Stimulated activated effector memory CD8-positive, alpha-beta T cell treated with anti-CD3 and anti-CD28 coated beads, Interleukin-12 subunit alpha, Interleukin-12 subunit beta, amount 100 ng/mL, for 72 hours (primary cell): ENCODE data around the gene SFSWAP.
"Not testable (repeated sequence)": the region's sequence is repeated elsewhere in the genome, so short reads cannot be mapped to it uniquely, and the experiment has no call there.

ENCODE experiments used
- ATAC-seq: fragments of 150-1000 bp; cut with Tn5 transposase; 2 replicates; pipeline ENCODE4 v1.10.0; 2021
- DNase-seq, 2 donors: peaks; one replicate each; pipeline ENCODE4 v3.0.0; 2021 to 2022; ENCODE audit warnings: low spot score in 2 of 2
- H3K27ac Mint-ChIP-seq: one replicate; pipeline ENCODE4 v1.8.0; 2022; ENCODE audit warnings: mild to moderate bottlenecking, mixed read lengths
- H3K36me3 Mint-ChIP-seq: one replicate; pipeline ENCODE4 v1.8.0; 2022; ENCODE audit warnings: mild to moderate bottlenecking, mixed read lengths
- H3K4me1 Mint-ChIP-seq: one replicate; pipeline ENCODE4 v1.8.0; 2022; ENCODE audit warnings: mixed read lengths
- H3K4me3 Mint-ChIP-seq: one replicate; pipeline ENCODE4 v1.8.0; 2022; ENCODE audit warnings: mild to moderate bottlenecking, mixed read lengths
- H3K9me3 Mint-ChIP-seq: one replicate; pipeline ENCODE4 v1.8.0; 2022; ENCODE audit warnings: mixed read lengths

SFSWAP gene

DNA sequence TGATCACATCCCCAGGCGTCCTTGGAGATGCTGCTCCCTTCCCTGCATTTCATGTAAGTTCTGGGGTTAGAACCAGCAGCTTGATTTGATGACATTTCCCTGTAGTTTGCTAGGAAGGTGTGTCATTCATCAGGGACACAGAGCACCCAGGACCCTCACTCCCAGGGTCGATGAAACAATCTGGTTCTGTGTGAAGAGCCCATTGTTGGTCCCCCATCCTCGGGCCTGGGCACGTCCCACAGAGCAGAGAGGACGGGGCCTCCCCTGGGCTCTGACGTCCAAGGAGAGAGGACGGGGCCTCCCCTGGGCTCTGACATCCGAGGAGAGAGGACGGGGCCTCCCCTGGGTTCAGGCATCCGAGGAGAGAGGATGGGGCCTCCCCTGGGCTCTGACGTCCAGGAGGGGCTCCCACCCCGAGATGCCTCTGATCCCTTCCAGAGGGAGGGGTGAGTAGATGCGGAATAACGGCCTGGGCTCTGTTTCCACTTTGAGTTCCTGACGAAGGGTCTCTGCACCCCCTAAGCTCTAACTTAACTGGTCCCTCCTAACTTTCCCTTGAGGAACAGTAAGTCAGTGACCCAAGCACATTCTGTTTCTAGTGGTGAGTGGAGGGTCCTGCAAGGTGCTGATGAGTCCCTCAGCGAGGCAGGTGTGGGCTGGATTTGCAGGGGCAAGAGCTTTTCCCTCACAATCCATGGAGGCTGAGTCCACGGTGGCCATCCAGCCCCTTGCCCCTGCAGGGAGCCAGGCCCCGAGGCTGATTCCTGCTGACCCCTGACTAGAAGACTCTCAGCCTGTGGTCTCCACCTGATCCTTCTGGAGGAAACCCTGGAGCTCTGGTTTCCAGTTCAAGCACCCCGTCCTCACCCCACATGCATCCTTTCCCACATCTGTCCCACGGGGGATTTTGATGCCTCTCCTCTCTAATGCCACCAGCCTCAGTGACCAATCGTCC, 35.5 kb upstream of the SFSWAP start:
- ATAC-seq (no peak), DNase-seq (peak in 1 of 2 donors; percentile 23)
- Mint-ChIP-seq H3K27ac (no peak overlapping the region), H3K4me3 (no peak overlapping the region), H3K36me3 (no peaks in the 10 kb centered on the region), H3K9me3 (no peaks in the 10 kb centered on the region), H3K4me1 (no peaks in the 10 kb centered on the region)

DNA sequence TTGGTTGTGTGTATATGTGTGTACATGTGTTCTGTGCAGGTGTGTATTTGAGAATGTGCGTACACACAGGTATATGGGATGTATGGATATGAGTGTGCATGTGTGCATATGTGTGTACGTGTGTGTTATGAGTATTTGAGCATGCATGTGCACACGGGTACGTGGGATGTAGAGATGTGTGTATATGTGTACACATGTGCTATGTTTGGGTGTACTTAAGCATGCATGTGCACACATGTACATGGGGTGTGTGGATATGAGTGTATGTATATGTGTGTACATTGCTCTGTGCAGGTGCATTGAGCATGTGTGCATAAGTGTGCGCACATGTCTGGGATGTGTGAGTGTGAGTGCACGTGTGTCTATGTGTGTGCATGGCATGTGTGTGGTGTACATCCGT, 34.3 kb upstream of the SFSWAP start:
- Mint-ChIP-seq H3K4me1 (peaks cover 8% of the 10 kb centered on the region), H3K27ac (no peak overlapping the region), H3K4me3 (no peak overlapping the region), H3K9me3 (no peaks in the 10 kb centered on the region), H3K36me3 (no peaks in the 10 kb centered on the region)
- DNase-seq (no peak), ATAC-seq (no peak)

DNA sequence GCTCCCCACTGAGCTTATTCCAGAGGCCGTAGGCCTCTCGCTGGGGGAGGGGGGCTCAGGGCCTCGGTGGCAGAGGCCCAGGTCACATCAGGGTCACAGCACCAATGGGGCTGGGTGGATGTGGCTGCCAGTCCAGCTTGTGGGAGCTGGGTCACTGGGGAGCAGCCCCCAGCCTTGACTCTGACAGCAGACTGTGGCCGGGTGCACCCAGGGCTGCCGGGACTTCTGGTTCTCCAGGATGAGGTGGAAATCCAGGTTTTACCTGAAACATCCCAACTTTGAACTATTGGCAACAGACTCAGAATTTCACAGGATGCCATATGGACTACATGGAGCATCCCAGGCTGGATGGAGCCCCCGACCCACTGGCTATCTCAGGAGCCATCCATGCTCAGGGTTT, 33.8 kb upstream of the SFSWAP start:
- H3K36me3 Mint-ChIP-seq, H3K9me3 Mint-ChIP-seq, DNase-seq, H3K4me3 Mint-ChIP-seq, ATAC-seq, H3K27ac Mint-ChIP-seq: not testable (repeated sequence)
- peaks cover 14% of the 10 kb centered on the region for H3K4me1 Mint-ChIP-seq

DNA sequence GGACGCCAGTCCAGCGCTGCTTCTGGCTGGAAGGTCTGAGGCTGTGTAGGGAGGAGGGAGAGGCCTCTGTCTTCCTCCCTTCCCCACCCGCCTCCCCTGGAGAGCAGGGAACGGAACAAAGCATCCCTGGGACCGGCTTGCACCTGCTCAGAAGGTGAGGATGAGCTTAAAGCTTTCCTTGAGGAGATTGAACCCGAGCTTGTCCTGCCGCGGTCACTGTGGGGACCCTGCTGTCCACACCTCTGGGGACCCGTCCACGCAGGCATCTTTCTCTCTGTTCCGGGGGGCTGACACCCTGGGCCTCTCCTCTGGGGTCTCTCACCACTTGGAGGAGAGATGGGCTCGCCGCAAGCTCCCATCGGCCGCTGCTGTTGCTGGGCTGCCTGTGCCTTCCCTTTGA, 33.2 kb upstream of the SFSWAP start:
- Mint-ChIP-seq H3K4me3 (no peak overlapping the region), H3K4me1 (peaks cover 20% of the 10 kb centered on the region), H3K27ac (no peak overlapping the region), H3K36me3 (peaks cover 4% of the 10 kb centered on the region), H3K9me3 (peaks cover 2% of the 10 kb centered on the region)
- DNase-seq (no peak), ATAC-seq (no peak)

DNA sequence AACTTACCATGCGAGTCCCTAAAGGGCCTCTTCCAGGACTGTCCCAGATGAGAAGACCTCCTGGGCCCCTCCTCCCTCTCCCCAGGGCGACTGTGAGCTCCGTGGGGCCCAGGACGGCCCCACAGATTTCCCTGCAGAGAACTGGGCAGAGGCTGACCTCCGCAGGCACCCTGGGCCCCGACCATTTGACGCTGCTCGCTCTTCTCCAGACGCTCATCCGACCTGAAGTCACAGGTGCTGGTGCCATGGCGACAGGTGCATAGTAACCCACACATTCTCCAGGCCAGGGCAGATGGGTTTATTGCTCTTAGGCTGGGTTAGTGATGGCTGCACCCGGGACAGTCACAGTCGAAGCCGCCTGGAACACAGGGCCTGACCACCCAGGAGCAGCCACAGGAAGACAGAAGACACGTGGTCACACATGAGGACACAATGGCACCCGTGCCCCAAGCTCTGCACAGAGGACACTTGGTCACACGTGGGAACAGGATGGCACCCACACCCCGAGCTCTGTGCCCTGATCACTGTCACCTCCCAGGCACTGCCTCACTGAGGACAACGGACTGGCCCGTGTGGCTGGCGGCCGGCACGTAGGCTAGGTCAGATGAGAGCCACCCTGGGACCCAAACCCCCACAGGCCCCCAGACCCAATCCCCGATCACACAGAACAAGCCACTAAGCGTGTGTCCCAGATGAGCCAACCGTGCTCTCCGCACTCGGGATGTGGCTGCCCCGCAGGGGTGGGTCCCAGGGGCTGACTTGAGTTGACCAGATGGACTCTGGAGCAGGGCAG, 32.3 kb upstream of the SFSWAP start:
- not testable (repeated sequence) for DNase-seq, H3K36me3 Mint-ChIP-seq, H3K9me3 Mint-ChIP-seq, H3K4me3 Mint-ChIP-seq, ATAC-seq, H3K27ac Mint-ChIP-seq
- peaks cover 27% of the 10 kb centered on the region for H3K4me1 Mint-ChIP-seq

GRCh38 chr12:131679186-131679585, 31.7 kb upstream of the SFSWAP start:
- not testable (repeated sequence) for H3K9me3 Mint-ChIP-seq

GRCh38 chr12:131679816-131680215, 31.1 kb upstream of the SFSWAP start:
- ATAC-seq, H3K9me3 Mint-ChIP-seq, H3K27ac Mint-ChIP-seq, H3K4me3 Mint-ChIP-seq, DNase-seq, H3K36me3 Mint-ChIP-seq: not testable (repeated sequence)
- peaks cover 27% of the 10 kb centered on the region for H3K4me1 Mint-ChIP-seq

More at GRCh38 chr12:131679186-131679585, 31.7 kb upstream of the SFSWAP start:
- not testable (repeated sequence) for ATAC-seq, H3K27ac Mint-ChIP-seq, H3K4me3 Mint-ChIP-seq, H3K36me3 Mint-ChIP-seq, DNase-seq
- peaks cover 27% of the 10 kb centered on the region for H3K4me1 Mint-ChIP-seq

DNA sequence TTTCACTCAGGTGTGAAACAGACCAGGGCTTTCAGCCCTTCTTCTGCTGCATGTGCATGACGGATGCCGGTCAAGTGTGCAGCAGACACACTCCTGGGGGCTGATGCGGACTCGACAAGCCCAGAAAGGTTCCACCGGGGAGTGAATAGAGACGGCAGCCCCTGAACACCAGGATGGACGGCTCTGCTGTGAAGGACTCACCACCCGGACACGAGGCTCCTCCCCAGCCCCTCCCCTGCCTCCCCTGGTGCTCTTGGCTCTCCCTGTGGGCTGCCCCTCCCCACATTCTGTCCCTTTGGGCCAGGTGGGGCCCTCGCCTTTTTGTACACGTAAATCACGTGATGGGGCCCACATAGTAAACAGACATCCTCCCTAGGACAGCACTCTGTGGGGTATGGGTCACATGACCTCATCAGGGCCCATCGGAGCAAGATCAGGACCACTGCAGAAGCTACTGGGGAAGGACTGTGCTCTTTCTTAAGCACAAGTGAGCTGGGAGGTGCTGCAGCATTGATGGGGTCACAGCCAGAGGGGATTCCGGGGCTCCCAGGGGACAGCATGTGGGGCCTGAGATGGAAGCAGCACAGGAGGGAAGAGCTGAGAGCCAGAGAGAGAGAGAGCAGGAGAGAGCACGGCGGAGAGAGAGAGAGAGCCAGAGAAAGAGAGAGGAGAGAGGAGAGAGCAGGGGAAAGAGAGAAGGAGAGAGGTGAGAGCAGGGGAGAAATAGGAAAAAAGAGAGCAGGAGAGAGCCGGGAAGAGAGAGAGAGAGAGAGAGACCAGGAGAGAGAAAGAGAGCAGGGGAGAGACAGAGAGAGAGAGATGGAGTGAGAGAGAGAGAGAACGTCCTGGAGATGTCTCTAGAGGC, 30.3 kb upstream of the SFSWAP start:
- H3K9me3 Mint-ChIP-seq, H3K36me3 Mint-ChIP-seq, H3K27ac Mint-ChIP-seq, ATAC-seq, DNase-seq: not testable (repeated sequence)
- Mint-ChIP-seq H3K4me1 (peaks cover 27% of the 10 kb centered on the region), H3K4me3 (peak overlapping the region; percentile 38)

GRCh38 chr12:131681257-131681620, 29.7 kb upstream of the SFSWAP start:
- peaks cover 3% of the 10 kb centered on the region for H3K9me3 Mint-ChIP-seq
- peaks cover 27% of the 10 kb centered on the region for H3K4me1 Mint-ChIP-seq
- peak overlapping the region; percentile 38 for H3K4me3 Mint-ChIP-seq
- no peak for DNase-seq
- H3K36me3 Mint-ChIP-seq: peaks cover 8% of the 10 kb centered on the region
- ATAC-seq: no peak
- no peak overlapping the region for H3K27ac Mint-ChIP-seq

DNA sequence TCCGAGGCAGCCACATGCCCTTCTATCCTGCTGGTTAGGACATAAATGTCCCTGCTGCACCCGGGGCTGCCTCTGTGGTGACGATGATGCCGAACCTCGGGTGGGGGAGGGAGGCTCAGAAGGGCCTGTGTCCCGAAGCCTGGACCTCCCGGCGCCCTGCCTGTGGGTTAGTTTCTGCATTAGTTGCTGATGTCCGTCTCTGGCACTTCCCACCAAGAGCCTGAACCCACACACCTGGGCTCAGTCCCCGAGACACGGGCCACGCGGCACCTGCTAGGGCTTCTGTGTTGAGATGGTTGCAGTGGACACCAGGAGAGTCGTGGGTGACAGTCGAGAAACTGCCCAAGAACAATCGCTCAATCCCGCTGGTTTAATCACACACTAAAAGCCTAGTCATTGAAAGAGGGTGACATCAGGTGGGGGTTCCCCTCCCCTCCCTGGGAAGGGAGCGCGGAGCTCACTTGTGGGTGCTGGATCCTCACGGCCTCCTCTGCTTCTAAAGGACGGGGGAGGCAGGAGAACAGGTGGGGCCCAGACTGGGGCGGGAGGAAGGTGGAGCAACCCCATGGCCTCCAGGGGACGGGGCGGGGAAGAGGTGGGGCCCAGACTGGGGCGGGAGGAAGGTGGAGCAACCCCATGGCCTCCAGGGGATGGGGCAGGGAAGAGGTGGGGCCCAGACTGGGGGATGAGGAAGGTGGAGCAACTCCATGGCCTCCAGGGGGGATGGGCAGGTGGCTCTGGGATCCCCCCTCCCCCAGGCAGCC, 29.0 kb upstream of the SFSWAP start:
- DNase-seq (peak in 1 of 2 donors; percentile 43), ATAC-seq (peak; percentile 96)
- peak overlapping the region; percentile 65 for H3K27ac Mint-ChIP-seq
- peaks cover 27% of the 10 kb centered on the region for H3K4me1 Mint-ChIP-seq
- not testable (repeated sequence) for H3K9me3 Mint-ChIP-seq, H3K36me3 Mint-ChIP-seq
- peak overlapping the region; percentile 64 for H3K4me3 Mint-ChIP-seq

GRCh38 chr12:131682510-131682895, 28.4 kb upstream of the SFSWAP start:
- Mint-ChIP-seq H3K36me3 (peaks cover 8% of the 10 kb centered on the region), H3K4me3 (peak overlapping the region; percentile 64), H3K27ac (peak overlapping the region; percentile 65), H3K9me3 (peaks cover 3% of the 10 kb centered on the region), H3K4me1 (peaks cover 27% of the 10 kb centered on the region)
- peak; percentile 41 for ATAC-seq
- DNase-seq: peak in 1 of 2 donors; percentile 7

DNA sequence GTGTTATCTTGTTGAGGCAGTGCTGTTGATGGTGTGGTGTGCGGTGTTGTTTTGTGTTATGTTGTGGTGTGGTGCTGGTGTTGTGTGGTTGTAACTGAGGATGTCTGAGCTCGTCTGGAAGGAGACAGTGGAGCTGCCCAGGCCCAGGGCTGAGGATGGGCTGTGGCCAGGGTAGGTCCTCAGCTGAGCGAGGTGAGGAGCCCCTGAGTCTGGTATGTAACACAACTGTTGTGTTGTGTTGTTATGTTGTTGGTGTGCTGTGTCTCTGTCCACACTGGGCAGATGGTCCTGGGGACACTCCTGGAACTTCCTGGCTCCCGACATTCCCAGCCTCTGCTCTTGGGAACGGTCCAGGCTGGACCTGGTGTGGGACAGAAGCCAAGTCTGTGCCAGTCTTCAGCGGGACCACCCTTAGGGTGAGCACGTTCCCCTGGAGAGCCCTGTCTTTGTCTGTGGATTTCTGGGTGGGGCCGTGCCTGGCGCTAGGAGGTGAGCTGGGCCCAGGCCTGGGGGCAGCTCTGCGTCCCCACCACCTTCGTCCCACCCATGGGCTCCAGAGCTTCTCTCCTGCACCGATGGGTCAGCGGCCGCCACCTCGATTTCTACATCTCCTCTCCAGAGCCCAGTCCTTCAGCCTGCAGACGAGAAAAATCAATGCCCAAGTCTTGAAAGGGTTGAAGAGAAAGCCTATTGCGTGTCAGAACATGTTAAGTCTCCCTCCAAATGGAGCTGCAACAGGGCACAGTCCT, 27.4 kb upstream of the SFSWAP start:
- ATAC-seq (no peak), DNase-seq (no peak)
- peak overlapping the region; percentile 65 for H3K27ac Mint-ChIP-seq
- no peak overlapping the region for H3K4me3 Mint-ChIP-seq
- H3K36me3 Mint-ChIP-seq: peaks cover 8% of the 10 kb centered on the region
- H3K4me1 Mint-ChIP-seq: peaks cover 27% of the 10 kb centered on the region
- peaks cover 3% of the 10 kb centered on the region for H3K9me3 Mint-ChIP-seq

DNA sequence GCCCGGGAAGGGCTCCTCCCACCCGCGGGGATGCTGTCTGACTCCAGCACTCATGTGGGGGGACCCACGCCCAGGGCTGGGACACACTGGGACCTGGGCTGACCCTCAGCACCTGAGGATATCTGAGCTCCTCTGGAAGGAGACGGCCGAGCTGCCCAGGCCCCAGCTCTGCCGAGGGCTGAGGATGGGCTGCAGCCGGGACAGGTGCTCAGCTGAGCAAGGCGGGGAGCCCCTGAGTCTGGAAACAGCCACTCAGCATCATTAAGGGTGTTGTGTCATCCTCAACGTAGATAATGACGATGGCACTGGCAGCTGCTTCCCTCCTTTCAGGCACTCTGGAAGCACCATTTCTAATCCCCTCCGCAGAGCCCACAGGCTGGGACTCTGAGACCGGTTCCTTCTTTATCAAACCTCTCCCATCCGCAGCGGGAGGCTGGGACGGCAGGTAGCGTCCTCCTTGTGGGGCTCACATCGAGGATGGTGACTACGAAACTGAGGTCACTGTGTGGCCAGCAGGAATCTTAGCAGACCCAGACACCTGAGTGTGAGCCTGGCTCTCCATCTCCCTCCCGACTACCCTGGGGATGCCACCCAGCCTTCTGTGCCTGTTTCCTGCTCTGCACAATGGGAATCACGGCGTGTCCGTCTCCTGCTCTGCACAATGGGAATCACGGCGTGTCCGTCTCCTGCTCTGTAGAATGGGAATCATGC, 26.7 kb upstream of the SFSWAP start:
- no peak for DNase-seq
- Mint-ChIP-seq H3K4me1 (peaks cover 27% of the 10 kb centered on the region), H3K36me3 (peaks cover 8% of the 10 kb centered on the region), H3K4me3 (no peak overlapping the region), H3K9me3 (peaks cover 3% of the 10 kb centered on the region), H3K27ac (no peak overlapping the region)
- ATAC-seq: peak; percentile 4
